Mucosa of gallbladder (tissue), 1 donor: ENCODE results near the gene ARID1B. TPM values are rescaled to one million over a fixed set of nuclear protein-coding genes. Genes with fewer than 3 reads are reported as not detected.

Source experiments
- DNase-seq: peaks from one replicate; pipeline ENCODE4 v3.0.0-alpha.2; 2020; ENCODE audit warnings: low spot score
- total RNA-seq: library from RNA; stranded (reverse); gene quantifications from one replicate; pipeline ENCODE4 v1.2.1, GENCODE V29; 2021
- donor health status: DM: no; HTN: no; CAD: no.

ARID1B gene
- total RNA-seq, 1 donor from 2014 or later, result 101 TPM

DNA sequence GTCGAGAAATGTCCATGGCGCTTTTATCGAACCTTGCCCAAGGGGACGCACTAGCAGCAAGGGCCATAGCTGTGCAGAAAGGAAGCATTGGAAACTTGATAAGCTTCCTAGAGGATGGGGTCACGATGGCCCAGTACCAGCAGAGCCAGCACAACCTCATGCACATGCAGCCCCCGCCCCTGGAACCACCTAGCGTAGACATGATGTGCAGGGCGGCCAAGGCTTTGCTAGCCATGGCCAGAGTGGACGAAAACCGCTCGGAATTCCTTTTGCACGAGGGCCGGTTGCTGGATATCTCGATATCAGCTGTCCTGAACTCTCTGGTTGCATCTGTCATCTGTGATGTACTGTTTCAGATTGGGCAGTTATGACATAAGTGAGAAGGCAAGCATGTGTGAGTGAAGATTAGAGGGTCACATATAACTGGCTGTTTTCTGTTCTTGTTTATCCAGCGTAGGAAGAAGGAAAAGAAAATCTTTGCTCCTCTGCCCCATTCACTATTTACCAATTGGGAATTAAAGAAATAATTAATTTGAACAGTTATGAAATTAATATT is 430.4 kb downstream of the ARID1B start:
- DNase-seq, result no peak

DNA sequence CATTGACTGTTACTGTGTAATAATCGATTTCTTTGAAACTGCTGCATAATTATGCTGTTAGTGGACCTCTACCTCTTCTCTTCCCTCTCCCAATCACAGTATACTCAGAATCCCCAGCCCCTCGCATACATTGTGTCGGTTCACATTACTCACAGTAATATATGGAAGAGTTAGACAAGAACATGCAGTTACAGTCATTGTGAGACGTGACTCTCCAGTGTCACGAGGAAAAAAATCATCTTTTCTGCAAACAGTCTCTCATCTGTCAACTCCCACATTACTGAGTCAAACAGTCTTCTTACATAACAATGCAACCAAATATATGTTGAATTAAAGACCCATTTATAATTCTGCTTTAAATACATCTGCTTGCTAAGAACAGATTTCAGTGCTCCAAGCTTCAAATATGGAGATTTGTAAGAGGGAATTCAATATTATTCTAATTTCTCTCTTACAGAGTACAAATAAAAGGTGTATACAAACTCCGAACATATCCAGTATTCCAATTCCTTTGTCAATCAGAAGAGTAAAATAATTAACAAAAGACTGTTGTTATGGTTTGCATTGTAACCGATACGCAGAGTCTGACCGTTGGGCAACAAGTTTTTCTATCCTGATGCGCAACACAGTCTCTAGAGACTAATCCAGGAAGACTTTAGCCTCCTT is 432.8 kb downstream of the ARID1B start:
- no peak for DNase-seq

DNA sequence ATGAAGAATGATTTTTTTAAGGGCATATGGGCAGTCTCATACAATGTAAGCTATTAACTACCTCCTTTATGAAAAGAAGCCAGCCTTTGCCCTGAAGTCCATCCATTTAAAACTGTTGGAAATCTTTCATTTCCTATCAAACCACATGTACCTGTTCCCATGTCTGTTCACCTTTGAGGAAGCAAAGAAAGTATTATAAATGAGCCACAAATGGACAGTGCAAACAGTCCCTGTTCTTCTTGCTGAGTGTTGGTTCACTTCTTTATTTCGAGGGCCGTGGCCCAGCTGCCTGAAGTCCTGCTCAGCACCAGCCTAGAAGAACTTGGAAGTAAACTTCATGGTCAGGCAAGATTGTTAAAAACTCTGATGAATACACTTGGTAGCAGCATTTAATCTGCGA is 433.8 kb downstream of the ARID1B start:
- no peak for DNase-seq

DNA sequence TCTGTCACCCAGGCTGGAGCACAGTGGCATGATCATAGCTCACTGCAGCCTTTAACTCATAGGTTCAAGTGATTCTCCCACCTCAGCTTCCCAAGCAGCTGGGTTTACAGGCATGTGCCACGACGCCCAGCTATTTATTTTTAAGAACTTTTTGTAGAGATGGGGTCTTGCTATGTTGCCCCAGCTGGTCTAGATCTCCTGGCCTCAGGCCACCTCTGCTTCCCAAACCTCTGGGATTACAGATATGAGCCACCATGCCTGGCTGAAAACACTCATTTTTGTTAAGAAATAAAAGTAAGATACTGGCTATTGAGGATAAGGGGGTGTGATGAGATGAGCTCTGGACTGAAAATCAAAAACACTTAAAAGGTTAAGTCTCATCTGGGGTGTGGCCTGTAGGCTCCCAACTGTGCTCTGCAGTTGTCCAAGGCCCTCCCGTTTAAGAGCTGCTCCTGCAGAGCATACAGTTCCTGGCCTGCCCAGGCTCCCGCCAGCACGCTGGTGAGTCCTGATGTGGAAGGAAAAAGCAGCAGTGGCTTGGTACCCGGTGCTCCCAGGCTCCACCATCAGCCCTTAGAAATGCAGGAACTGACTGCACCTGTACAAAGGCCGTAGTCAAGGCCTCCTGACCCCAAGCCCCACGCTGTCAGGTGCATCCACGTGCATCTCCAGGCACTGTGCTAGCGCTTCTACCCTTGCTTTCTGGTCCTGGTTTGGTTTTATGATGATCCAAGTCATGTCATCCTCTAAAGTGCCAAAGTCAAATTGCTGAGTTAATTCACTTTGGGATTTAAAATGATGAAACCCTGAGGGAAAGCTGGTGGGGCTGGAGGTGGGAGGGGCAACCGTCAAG is 434.7 kb downstream of the ARID1B start:
- no peak for DNase-seq

DNA sequence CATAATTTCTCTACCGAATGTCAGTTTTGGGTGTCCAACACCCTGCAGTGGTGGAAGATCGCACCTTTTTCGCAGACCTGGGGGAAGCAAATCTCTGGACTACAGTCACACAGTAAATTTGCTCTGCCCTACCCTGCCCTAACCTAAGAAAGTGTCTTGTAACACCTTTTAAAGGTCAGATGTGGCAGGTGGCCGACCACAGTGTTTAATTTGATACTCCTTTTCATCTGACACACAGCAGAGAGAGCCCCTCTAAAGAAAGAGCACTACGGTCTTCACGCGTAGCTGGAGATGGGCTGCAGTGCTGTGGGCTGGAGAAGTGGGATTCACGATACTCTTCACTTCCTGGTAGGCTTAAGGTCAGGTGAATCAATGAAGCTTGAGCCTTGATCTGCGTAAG is 436.2 kb downstream of the ARID1B start:
- DNase-seq, result no peak

DNA sequence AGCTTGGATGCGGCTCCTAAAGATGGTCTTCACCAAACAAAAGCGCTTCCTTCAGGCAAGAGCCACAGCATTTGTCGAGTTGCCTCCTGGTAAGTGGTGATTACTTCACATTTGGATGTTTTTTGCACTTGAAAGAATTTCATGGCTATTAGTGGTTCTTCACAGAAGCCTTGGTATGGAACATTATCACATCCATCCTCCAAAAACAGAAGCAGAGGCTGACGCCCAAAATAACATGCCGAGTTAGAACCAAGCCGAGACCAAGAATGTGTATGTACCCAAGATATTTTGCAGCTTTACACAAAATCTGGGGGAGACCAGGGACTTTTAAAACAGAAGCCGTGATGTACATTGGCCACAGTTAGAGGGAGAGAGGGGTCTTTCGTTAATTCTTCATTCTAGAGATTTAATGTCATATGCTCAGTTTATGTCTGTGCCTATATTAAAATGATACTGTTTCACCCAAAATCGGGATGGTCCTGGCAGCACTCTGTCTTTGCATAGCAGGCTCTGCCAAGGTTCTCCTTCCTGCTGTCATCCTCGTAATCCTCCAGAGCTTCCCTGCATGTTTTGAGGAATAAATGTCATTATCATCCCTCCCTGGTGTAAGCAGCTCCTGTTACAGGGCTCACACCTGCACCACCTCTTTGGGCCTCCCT is 436.9 kb downstream of the ARID1B start:
- no peak for DNase-seq

DNA sequence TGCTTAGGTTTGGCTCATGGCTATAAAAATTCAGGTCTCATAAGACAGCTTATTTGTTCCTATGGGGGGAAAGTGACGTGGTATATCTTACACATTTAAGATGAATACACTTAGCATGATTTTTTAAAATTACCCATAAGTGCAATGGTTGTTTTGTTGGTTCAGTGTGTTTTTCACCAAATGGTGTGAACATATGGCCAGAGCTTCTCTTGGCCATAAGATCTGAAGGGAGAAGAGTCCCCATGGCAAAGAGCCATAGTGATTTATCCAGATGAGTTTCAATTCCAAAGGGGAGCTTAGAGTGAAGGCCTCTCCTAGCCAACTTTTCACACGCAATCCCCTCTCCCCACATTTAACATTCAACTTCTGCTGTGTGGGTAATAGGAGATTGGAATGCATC is 438.5 kb downstream of the ARID1B start:
- DNase-seq, result no peak

DNA sequence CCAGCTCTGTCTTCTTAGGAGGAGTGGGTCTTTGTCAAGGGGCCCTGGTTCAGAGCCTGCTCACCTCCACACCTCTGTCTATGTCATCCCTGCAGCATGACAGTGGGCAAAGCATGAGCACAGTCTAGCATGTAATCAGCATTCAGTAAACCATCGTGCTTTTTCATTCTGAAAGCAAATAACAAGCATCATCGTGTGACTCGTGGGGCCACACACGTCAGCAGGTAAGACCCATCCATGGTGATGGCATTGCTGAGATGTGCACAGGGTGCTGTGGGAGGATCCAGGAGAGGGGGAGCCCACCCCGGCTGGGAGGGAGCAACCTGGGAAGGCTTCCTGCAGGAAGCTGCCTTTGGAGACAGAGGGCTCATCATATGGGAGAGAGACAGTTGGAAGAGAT is 439.4 kb downstream of the ARID1B start:
- DNase-seq, result no peak

DNA sequence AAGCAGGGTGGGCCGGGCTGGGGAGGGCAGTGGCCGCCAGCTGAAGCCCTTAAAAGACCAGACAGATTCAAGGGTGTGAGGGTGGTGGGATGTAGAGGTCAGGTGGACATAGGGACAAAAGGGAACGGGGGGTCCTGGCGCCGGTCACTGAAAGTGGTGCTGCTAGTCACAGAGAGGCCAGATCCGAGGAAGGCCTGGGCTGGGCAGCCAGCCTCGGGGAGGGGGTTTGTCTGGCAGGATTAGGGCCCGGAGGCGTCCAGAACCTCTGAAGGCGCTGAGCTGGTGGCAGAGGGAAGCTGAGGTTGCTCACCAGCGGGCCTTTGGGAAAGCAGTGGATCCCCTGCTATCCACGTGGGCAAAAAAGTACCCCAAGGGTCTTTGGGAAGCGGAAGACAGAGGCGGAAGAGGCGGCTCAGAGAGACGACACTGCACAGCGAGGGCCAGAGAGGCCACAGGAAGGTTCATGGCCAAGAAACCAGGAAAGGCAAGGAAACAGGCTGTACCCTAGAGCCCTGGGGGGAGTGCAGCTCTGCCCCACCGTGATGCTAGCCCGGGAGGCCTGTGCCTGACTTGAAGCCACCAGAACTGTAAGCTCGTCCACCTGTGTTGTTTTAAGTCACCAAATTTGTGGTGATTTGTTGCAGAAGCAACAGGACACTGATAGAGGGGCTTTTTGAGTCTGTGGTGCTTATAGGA is 440.2 kb downstream of the ARID1B start:
- DNase-seq, result no peak

DNA sequence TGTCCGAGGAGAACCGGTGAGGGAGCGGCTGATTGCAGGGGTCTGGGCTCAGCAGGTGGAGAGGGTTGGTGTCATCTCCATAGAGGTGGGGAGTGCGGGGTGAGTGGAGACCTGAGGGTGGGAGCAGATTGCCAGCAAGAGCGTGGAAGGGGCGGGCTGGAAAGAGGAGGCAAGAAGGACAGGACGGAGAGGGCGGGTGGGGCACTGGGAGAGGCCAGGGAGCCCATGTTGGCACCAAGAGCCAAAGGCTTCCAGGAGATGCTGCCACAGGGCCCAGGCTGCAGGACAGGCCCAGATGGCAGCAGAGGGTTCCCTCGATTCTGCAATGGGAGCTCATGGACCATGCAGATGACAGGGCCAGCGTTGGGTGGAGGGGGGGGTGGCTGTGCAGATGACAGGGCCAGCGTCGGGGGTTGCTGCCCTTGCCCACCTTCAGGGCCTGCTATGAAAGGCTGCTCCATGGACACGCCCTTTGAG is 440.8 kb downstream of the ARID1B start:
- no peak for DNase-seq

DNA sequence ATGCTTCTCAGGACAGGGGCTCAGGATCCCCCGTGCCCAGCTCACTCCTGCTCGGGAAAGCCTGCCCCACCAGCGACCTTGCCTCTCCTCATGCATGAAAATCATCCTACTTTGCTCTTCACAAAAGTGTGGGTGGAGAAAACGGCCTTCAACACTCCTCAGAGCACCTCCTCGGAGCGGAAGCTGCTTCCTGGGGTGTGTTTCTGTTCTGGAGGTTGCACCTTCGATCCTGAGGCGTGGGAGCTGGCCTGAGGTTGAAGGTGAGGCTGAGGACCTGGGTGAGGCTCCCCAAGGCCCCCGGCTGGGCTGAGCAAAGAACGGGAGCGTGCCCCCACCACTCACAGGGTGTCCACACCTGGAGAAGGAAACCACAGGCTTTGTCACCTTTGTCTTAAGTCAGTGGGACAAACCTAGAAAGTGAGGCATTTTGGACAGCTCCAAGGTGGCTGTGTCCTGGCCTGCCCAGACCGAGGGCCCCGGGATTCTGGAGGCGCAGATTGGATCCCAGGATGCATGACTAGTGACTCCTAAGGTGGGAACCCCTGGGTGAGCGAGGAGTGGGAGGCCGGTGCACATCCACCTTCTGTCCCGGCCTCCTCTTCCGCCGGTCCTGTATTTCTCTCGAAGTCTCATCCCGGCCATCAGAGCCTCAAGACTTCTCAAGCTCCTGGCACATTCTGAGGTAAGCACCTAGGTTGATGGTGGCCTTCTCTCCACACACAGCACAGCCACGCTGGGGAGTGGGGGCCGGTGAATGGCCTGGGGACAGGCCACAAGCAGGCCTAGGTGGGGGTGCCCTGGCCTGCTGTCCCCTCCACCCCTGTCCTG is 441.4 kb downstream of the ARID1B start:
- DNase-seq, result no peak

DNA sequence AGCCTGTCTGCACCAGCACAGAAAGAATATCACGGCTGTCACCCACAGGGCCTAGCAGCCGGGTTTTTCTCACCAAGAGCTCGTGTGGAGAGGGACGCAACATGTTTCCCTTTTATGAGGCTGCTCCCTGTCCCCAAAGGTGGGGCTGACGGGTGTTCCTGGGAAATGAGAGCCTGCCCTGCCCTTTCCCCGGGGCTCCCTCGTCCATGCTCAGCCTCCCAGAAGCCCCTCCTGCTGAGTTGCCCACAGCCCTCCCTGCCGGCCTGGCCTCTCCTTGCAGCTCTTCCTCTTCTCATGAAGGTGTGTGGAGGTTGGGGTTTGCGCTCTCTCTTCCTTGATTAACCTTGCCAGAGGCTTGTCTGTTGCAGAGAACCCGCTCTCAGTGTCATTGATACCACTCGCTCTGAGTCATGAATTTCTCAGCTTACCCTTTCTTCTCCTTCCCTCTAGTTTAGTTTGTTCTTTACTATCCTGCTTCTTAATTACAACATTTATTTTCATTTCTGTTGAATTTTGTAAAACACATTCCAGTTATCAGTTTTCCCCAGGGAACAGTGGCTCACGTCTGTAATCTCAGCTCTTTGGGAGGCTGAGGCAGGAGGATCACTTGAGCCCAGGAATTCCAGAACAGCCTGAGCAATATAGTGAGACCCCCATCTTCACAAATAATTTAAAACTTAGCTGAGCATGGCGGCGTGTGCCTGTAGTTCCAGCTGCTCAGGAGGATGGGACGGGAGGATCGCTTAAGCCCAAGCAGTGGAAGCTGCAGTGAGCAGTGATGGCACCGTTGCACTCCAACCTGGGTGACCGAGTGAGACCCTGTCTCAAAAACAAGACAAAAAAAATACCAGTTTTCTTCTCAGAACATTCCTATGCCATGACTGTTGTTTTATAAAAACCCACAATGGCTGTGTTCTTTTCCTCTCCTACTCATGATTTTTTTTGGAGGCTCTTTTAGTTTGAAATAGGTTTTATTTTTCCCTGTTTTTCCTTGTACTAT is 442.3 kb downstream of the ARID1B start:
- DNase-seq, result no peak

DNA sequence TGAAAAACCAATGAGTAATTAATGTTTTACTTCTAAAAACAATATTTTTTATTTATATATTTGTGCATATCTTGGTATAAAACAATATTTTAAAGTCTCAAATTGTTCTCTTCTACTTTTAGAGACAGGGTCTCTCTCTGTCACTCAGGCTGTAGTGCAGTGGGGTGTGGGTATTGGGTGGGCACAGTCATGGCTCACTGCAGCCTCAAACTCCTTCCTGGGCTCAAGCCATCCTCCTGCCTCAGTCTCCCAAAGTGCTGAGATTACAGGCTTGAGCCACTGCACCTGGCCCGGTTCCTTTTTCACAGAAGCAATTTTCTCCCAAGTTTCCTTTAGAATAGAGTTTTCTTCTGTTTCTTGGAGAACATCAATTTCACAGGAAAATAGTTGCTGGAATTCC is 443.3 kb downstream of the ARID1B start:
- no peak for DNase-seq

DNA sequence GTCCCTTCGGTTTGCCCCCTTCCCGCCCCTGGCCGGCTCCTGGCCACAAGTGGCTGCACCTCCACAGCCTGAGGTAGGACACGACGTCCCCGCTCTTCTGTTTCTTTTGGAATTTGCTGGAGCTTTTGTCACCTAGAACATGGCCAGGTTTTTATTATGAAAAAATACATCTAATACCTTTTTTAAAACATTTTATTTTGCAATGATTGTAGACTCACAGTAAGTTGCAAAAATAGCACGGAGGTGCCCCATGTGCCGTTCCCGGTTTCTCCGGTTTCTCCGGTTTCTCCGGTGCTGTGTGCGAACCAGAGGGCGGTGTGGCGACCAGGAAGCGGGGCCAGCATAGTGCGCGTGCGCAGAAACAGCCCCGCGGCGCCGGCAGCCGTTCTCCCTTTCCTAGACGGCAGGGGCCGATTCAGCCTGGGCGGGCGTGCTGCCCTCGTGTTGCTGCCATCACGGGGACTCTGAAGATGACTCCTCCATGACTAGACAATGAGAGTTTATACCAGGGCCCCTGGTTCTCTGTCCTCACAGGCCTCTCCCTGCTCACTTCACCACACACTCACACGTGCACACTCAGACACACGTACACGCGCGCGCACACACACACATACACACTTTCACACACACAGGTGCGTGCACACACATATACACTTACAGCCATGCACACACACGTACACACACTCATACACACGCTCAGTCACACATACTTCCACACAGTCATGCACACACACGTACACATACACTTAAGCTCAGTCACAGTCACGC is 444.1 kb downstream of the ARID1B start:
- DNase-seq, result peak; percentile 90

DNA sequence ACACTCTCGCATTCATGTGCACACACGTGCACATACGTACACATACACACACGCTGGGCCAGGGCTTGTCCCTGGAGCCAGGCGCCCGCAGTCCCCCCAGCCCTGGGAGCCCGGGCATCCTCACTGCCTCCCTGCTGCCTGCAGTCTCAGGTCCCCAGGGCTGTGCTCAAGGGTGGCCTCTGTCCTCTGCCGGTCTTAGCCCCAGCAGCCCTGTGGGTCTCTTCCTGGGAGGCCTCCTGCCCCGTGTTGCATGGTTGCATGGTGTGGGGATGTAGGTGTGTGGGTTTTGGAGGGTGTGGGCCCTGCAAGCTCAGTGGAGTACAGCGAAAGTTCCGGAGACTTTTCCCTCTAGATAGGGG is 444.6 kb downstream of the ARID1B start:
- DNase-seq, result no peak

DNA sequence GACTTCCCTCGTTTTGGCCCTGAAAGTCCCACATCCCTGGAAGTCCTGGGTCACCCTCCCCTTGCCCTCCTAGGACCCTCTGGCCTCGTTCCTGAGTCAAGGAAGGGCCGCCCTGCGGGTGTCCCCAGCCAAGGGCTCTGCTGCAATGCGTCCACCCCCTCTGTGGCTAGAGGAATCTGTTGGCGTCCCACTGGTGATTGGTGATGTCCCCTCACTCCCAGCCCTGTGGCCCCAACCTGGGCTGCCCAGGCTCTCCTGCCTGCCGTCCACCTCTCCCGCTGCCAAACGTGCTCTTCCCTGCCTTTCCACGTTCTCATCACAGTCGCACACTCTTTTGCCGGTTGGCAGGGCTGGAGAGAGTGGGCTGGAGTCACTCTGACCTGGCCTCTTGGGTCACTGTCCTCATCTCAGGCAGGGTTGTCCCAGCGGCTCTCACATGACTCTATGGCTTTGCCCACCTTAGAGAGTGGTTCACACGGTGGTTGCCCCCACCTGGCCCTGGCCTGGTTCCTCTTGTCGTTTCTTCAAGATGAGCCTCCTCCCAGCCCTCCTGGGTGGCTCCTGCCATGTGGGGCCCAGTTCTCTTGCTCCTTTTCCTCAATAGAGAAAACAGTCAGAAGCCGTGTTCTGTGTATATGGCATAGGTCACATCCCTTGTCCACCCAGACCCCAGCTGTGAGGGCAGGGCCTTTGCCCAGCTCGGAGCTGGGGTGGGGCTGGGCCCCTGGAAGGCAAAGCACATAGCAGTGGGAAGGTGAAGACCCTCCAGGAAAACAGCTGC is 445.2 kb downstream of the ARID1B start:
- no peak for DNase-seq

DNA sequence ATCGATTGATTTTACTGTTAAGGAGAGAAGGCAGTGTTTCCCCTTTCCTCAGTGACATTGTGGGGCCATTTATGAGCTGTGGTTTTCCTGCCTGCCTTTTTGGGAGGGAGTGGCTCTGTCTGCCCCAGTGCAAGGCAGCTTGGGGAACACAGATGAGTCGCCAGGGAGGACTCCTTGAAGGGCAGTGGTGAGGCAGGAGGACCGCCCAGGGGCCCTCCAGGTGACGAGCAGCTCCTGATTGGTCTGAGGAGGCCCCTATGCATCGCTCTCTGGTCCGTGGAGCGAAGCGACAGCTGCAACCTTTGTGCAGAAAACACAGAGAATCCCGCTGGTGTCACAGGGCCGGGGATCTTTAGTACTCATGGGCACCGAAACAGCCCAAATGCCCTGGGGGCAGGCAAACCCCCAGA is 445.8 kb downstream of the ARID1B start:
- no peak for DNase-seq

DNA sequence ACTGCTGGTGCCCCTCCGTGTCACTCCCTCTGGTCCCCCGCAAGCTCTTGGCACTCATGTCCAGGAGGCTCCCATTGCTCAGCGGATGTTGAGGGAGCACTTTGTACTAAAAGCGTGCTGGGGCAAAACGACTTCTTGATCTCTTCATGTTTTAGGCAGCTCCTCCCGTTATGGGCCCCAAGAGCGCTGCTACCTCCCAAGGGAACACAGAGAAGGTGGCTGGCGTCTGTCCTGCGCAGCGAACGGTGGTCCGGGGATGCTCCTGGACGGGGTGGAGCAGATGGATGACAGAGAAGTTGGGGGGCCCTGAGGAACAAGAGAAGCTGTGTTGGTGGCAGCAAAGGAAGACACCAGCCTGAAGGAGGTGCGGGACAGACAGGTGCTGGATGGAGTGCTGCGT is 446.3 kb downstream of the ARID1B start:
- DNase-seq, result no peak
